GM12878 (cell line): ENCODE measurements around the gene NAA25. TPM values are rescaled to one million over a fixed set of nuclear protein-coding genes. Genes with fewer than 3 reads are reported as not detected.

Source experiments
- BACH1 ChIP-seq: fragments of 450-650 bp; IDR thresholded peaks from 2 replicates; pipeline ENCODE4 v1.6.1; 2017; ENCODE audit warnings: mild to moderate bottlenecking, borderline replicate concordance
- BCL11A ChIP-seq: IDR thresholded peaks from 2 replicates; pipeline ENCODE4 v1.6.1; 2011; ENCODE audit warnings: low read depth, low read length
- BMI1 ChIP-seq: fragments of 450-650 bp; IDR thresholded peaks from 2 replicates; pipeline ENCODE4 v1.6.1; 2016; ENCODE audit warnings: mild to moderate bottlenecking, moderate library complexity, borderline replicate concordance
- CBFB ChIP-seq: IDR thresholded peaks from 2 replicates; pipeline ENCODE4 v1.6.1; 2016; ENCODE audit warnings: antibody characterized with exemption, low read depth
- CREB1 ChIP-seq: IDR thresholded peaks from 2 replicates; pipeline ENCODE4 v1.6.1; 2012; ENCODE audit warnings: low read depth, mild to moderate bottlenecking, inconsistent platforms
- CREM ChIP-seq: IDR thresholded peaks from 2 replicates; pipeline ENCODE4 v1.6.1; 2014; ENCODE audit warnings: antibody characterized with exemption, low read depth
- DPF2 ChIP-seq: fragments of 450-650 bp; IDR thresholded peaks from 2 replicates; pipeline ENCODE4 v1.6.1; 2017; ENCODE audit warnings: mild to moderate bottlenecking
- EP300 ChIP-seq, 2 experiments: fragments of 150-350 bp in 1 of 2; IDR thresholded peaks; 2 replicates each; pipeline ENCODE4 v1.6.1; 2011 to 2012; ENCODE audit warnings: low read depth in 2 of 2, low read length in 2 of 2, borderline replicate concordance in 1 of 2, improper control_type of control experiment in 1 of 2, inconsistent platforms in 1 of 2; ENCODE audit not compliant: control insufficient read depth in 1 of 2
- ETV6 ChIP-seq, 2 experiments: fragments of 450-650 bp in 1 of 2; IDR thresholded peaks in 1 of 2; conservative IDR thresholded peaks in 1 of 2; 2 replicates each; pipeline ENCODE4 v1.6.1; 2014; ENCODE audit warnings: antibody characterized with exemption in 1 of 2, borderline replicate concordance in 1 of 2, low read depth in 1 of 2, mild to moderate bottlenecking in 1 of 2, moderate library complexity in 1 of 2
- GABPA ChIP-seq: IDR thresholded peaks from 2 replicates; pipeline ENCODE4 v1.6.1; 2014; ENCODE audit warnings: antibody characterized with exemption, low read depth, mild to moderate bottlenecking, inconsistent platforms
- IKZF2 ChIP-seq, 2 experiments: fragments of 450-650 bp; IDR thresholded peaks; 2 replicates each; pipeline ENCODE4 v1.6.1; 2017; ENCODE audit warnings: mild to moderate bottlenecking in 2 of 2, moderate library complexity in 2 of 2
- IRF4 ChIP-seq: IDR thresholded peaks from 2 replicates; pipeline ENCODE4 v1.6.1; 2011; ENCODE audit warnings: low read depth, low read length
- MEF2A ChIP-seq: IDR thresholded peaks from 2 replicates; pipeline ENCODE4 v1.6.1; 2011; ENCODE audit warnings: low read depth, mild to moderate bottlenecking, low read length, moderate library complexity; ENCODE audit not compliant: insufficient read depth
- MTA2 ChIP-seq: fragments of 450-650 bp; IDR thresholded peaks from 2 replicates; pipeline ENCODE4 v1.6.1; 2016; ENCODE audit warnings: low read depth, mild to moderate bottlenecking, moderate library complexity
- NBN ChIP-seq: fragments of 450-650 bp; IDR thresholded peaks from 2 replicates; pipeline ENCODE4 v1.6.1; 2016
- NFIC ChIP-seq: IDR thresholded peaks from 2 replicates; pipeline ENCODE4 v1.6.1; 2012; ENCODE audit warnings: low read depth, mild to moderate bottlenecking, inconsistent platforms, low read length, moderate library complexity
- PML ChIP-seq: IDR thresholded peaks from 2 replicates; pipeline ENCODE4 v1.6.1; 2012; ENCODE audit warnings: low read length, inconsistent platforms
- RAD51 ChIP-seq: fragments of 450-650 bp; IDR thresholded peaks from 2 replicates; pipeline ENCODE4 v1.6.1; 2016; ENCODE audit warnings: moderate library complexity, mild to moderate bottlenecking, inconsistent platforms
- RUNX3 ChIP-seq: IDR thresholded peaks from 2 replicates; pipeline ENCODE4 v1.6.1; 2012; ENCODE audit warnings: low read length, inconsistent platforms
- TCF12 ChIP-seq: IDR thresholded peaks from 2 replicates; pipeline ENCODE4 v1.6.1; 2011; ENCODE audit warnings: low read depth, mild to moderate bottlenecking, low read length
- TCF3 ChIP-seq: IDR thresholded peaks from 2 replicates; pipeline ENCODE4 v1.6.1; 2012; ENCODE audit warnings: low read depth, mild to moderate bottlenecking, low read length, borderline replicate concordance; ENCODE audit not compliant: insufficient read depth
- ZNF217 ChIP-seq: fragments of 450-650 bp; IDR thresholded peaks from 2 replicates; pipeline ENCODE4 v1.6.1; 2017; ENCODE audit warnings: antibody characterized with exemption, mild to moderate bottlenecking
- polyA plus RNA-seq, 11 experiments: library from polyadenylated mRNA; depleted of rRNA in 4 of 11; unstranded in 6 of 11; stranded (reverse) in 5 of 11; fragments of >200 nt; fragmentation: Nextera tagmentation in 4 of 11; fragmentation: Illumina TruSeq in 1 of 11; extraction: Ambion mirVana in 4 of 11; extraction: Trizol in 1 of 11; gene quantifications; 1 replicate in 1 of 11; 2 replicates in 10 of 11; pipeline versions ENCODE4 v1.2.1 to v1.2.3, GENCODE V29; 2011 to 2016; ENCODE audit warnings: inconsistent platforms in 2 of 11, missing spikeins in 2 of 11, low read depth in 1 of 11
- total RNA-seq, 4 experiments: library from RNA; depleted of rRNA in 3 of 4; stranded (reverse); fragments of >200 nt in 3 of 4; fragmentation: Illumina TruSeq in 1 of 4; extraction: Trizol in 1 of 4; gene quantifications; 2 replicates each; pipeline versions ENCODE4 v1.2.1 to v1.2.3, GENCODE V29; 2013 to 2021
- TF ChIP-seq, protein P1 (sequence below): fragments of 450-650 bp; IDR thresholded peaks from 2 replicates; pipeline ENCODE4 v1.6.1; 2017; ENCODE audit warnings: borderline replicate concordance
- TF ChIP-seq, protein P2 (sequence below): fragments of 450-650 bp; IDR thresholded peaks from 2 replicates; pipeline ENCODE4 v1.6.1; 2017; ENCODE audit warnings: low read depth, mild to moderate bottlenecking, moderate library complexity
- TF ChIP-seq, protein P3 (sequence below): fragments of 450-650 bp; IDR thresholded peaks from 2 replicates; pipeline ENCODE4 v1.6.1; 2016; ENCODE audit warnings: mild to moderate bottlenecking

Gene NAA25
- total and polyA plus RNA-seq, 10 of the 15 experiments (the other 5 are each of a cell fraction or from before 2014, with no cell fraction given), result 15.0 to 39.2 (median 29.4) TPM

DNA sequence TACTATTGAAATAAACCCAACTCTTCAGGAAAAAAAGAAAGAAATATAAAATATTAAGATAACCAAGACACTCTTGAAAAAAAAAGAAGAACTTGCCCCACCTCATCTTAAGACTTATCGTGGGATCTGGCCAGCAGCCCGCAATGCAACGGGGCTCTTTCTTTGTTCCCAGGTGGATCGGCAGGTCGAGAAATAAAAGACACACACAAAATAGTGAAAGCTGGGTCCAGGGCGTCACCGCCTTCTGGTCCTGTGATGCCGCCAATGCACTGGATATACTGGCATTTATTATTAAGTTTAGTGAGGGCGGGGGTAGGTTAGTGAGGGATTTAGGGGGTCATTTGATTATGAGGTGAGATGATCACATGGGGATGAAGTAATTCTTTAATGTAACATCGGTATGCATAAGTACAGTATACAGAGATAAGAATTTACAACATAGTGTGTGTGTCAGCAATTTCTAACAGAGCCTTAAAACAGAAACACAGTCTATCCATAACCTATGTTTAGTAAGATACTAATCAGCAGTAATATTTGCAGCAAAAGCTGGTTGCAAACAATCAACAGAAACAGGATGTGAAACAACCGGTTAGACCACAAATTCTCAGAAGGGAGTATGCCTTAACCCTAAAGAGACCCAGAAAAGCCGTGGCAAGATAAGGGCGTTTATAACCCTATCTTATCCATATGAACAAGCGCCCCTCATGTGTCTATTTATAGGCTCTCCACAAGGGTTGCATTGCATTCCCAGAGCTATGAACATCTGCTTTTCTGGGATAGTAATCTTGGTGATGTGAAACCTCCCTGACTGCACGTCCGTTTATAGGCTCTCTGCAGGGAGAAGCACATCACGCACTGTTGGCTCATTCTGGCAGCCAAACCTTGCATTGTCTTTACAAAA is 114.1 kb downstream of the NAA25 start (continued):
- TF ChIP-seq CREB1, result peak; percentile 26; the same call in 1 of the 2 replicates
- TF ChIP-seq PML, result 0 out of 2 replicates have a peak, but pooled peaks have one; percentile 32
- peak; percentile 45 to 91; a peak in 3 of 4 replicates for TF ChIP-seq EP300 (IDR thresholded peaks at IDR 0.05; ENCODE audit: borderline replicate concordance in 1 of 2, control insufficient read depth in 1 of 2, low read depth in 2 of 2, low read length in 2 of 2)
- TF ChIP-seq, protein P1, sequence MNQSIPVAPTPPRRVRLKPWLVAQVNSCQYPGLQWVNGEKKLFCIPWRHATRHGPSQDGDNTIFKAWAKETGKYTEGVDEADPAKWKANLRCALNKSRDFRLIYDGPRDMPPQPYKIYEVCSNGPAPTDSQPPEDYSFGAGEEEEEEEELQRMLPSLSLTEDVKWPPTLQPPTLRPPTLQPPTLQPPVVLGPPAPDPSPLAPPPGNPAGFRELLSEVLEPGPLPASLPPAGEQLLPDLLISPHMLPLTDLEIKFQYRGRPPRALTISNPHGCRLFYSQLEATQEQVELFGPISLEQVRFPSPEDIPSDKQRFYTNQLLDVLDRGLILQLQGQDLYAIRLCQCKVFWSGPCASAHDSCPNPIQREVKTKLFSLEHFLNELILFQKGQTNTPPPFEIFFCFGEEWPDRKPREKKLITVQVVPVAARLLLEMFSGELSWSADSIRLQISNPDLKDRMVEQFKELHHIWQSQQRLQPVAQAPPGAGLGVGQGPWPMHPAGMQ, result 0 out of 2 replicates have a peak, but pooled peaks have one; percentile 7
- TF ChIP-seq CREM, result peak; percentile 66; the same call in 1 of the 2 replicates
- TF ChIP-seq TCF12, result 0 out of 2 replicates have a peak, but pooled peaks have one; percentile 28
- peak; percentile 97 for TF ChIP-seq RUNX3
- peak in 1 of 2 experiments; percentile 72; a peak in 1 of 4 replicates for TF ChIP-seq ETV6 (conservative IDR thresholded peaks at IDR 0.05 in 1 of 2, IDR thresholded peaks at IDR 0.05 in 1 of 2; ENCODE audit: borderline replicate concordance in 1 of 2, low read depth in 1 of 2)
- TF ChIP-seq BCL11A, result peak; percentile 78
- TF ChIP-seq CBFB, result peak; percentile 78
- TF ChIP-seq, protein P2, sequence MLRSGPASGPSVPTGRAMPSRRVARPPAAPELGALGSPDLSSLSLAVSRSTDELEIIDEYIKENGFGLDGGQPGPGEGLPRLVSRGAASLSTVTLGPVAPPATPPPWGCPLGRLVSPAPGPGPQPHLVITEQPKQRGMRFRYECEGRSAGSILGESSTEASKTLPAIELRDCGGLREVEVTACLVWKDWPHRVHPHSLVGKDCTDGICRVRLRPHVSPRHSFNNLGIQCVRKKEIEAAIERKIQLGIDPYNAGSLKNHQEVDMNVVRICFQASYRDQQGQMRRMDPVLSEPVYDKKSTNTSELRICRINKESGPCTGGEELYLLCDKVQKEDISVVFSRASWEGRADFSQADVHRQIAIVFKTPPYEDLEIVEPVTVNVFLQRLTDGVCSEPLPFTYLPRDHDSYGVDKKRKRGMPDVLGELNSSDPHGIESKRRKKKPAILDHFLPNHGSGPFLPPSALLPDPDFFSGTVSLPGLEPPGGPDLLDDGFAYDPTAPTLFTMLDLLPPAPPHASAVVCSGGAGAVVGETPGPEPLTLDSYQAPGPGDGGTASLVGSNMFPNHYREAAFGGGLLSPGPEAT, result peak; percentile 40; the same call in 1 of the 2 replicates
- TF ChIP-seq RAD51, result peak; percentile 20; the same call in 1 of the 2 replicates
- TF ChIP-seq ZNF217, result peak; percentile 69
- peak; percentile 72 to 87 for TF ChIP-seq IKZF2 (IDR thresholded peaks at IDR 0.05)
- TF ChIP-seq BACH1, result peak; percentile 75; the same call in 1 of the 2 replicates
- TF ChIP-seq NFIC, result peak; percentile 85
- TF ChIP-seq, protein P3, sequence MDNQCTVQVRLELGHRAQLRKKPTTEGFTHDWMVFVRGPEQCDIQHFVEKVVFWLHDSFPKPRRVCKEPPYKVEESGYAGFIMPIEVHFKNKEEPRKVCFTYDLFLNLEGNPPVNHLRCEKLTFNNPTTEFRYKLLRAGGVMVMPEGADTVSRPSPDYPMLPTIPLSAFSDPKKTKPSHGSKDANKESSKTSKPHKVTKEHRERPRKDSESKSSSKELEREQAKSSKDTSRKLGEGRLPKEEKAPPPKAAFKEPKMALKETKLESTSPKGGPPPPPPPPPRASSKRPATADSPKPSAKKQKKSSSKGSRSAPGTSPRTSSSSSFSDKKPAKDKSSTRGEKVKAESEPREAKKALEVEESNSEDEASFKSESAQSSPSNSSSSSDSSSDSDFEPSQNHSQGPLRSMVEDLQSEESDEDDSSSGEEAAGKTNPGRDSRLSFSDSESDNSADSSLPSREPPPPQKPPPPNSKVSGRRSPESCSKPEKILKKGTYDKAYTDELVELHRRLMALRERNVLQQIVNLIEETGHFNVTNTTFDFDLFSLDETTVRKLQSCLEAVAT, result peak; percentile 68; the same call in 1 of the 2 replicates
- TF ChIP-seq MTA2, result peak; percentile 85
- peak; percentile 77; the same call in 1 of the 2 replicates for TF ChIP-seq MEF2A
- TF ChIP-seq IRF4, result peak; percentile 90
- TF ChIP-seq DPF2, result peak; percentile 94
- 0 out of 2 replicates have a peak, but pooled peaks have one; percentile 35 for TF ChIP-seq NBN
- 0 out of 2 replicates have a peak, but pooled peaks have one; percentile 12 for TF ChIP-seq TCF3
- peak; percentile 42; the same call in 1 of the 2 replicates for TF ChIP-seq BMI1
- TF ChIP-seq GABPA, result peak; percentile 30; the same call in 1 of the 2 replicates
